Measurements from ENCODE around the gene DCC.

The DCC gene

DNA sequence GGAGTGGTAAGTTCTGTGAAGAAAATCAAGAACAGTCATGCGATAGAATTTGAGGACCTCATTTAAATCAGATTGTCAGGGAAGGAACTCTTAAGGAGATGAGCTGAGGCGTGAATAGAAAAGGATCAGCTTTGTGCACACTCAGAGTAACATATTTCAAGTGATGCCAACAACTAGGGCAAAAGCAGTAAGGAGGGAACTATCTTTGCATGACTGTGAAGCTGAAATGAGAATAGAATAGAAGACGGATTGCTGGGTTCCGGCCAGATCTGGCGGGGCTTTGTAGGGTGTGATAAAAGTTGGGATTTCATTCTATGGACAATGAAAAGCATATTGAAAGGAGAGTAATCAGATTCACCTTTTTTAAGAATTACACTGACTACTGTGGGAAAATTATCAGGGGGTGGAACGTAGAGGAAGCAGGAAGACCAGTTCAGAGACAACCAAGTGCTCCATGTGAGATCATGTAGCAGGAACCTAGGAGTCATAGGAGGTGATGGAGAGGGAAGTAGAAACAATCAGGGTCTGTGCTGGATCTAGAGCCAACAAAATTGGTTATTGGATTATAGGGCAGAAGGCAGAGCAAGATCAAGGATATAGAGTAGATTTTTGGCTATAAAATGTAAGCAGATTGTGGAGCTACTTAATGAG lies 884.3 kb downstream of the DCC start:
- DNase-seq (ENCODE audit: low read depth): no peak

DNA sequence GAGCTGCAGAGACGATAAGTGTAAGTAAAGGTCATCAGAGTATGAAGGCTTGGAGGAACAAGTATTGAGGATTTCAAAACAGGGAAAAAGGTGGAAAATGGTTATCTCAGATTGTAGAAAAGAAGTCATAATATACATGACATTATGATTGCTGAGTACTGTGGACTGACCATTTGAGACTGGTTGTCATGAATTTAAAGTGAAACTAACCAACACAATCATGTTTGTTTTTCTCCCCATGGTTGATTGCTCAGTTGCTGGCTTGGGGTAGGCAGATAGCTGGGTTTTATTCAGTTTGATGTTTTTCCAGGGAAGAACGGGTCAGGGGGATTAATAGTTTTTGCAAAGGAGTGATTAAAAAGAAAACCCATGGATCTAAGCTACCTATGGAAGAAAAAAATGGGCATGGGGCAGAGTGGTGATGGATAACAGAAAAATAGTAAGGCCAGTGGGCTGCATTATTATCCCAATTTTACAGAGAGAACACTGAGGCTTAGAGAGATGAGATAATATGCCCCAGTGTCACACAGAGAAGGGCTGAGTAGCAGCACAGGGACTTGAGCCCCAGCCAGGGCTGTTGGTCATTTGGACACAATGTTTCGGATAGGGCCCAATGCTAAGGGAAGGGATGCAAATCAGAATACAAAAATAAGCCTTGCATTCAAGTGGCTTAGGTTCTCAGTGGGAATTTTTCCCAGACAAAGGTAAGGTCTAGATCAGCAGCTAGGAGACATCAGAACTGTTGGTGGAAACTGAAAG lies 885.7 kb downstream of the DCC start:
- no peak for DNase-seq (ENCODE audit: low read depth)

DNA sequence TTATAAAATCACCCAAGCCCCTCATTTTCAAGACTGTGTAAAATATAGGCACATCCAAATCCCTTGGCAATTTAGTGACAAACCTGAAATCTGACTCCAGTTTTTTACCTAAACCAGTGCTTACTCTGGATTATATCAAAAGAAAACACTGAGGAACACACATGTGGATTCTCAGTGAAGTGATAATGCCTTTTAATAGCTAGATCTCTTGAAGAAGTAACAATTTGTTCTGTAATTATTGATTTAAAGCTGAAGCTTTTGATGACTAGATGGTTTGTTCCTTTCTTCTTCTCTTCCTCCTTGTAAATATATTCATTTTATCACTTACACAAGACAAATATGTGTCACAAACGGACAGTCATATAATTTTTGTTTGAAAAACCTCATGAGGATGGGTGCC lies 894.6 kb downstream of the DCC start:
- DNase-seq (ENCODE audit: low read depth): no peak

- DNase-seq (ENCODE audit: low read depth): no peak
Observed at GRCh38 chr18:53241161-53241560, 901.2 kb downstream of the DCC start.

DNA sequence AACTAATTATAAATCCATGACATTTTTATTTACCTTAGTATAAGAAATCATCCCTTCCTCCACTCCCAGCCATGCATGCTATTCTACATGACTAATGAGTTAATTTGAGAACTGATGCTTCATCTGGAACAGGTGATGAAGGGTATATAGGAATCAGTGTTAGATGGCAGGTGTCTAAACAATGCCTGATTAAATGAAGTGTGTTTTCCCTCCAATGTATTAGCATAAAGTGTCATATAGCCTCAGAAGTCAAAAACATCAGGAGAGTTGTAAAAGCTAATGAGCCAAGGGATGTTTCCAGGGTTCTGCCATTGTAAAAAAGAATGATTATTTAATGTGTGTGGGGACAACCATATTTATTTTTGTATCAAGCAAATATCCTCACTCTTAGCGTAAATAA lies 913.8 kb downstream of the DCC start:
- DNase-seq (ENCODE audit: low read depth): no peak

GRCh38 chr18:53254265-53254664 lies 914.3 kb downstream of the DCC start:
- no peak for DNase-seq (ENCODE audit: low read depth)

GRCh38 chr18:53261241-53261640 lies 921.2 kb downstream of the DCC start:
- DNase-seq (ENCODE audit: low read depth): no peak

DNA sequence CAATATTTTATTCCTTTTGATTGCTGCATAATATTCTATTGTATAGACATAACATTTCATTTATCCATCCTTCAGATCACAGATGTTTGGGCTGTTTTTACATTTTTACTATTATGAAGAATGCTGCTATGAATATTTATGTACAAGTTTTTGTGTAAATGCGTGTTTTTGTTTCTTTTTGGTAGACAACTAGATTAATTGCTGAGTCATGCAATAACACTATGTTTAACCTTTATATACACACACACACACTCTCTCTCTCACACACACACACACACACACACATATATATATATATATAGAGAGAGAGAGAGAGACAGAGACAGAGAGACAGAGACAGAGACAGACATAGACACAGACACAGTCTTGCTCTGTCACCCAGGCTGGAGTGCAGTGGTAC lies 926.9 kb downstream of the DCC start:
- no peak for DNase-seq (ENCODE audit: low read depth)

DNA sequence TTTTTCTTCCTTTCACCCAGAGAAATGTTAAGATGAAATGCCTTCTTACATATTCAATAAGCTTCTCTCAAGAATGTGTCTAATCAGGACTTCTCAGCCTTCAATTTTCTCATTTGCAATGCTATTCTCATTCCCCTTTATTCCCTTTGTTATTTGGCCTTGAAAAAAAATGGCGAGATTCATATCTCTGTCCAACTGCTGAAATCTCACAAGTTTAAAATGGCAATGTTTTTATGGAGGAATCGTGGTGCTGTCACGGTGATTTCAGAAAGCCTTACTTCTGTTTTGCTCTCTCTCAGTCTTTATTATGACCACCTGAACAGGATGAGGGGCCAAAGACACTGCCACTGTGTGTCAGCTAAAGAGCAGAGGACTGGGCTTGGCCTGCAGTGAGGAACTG lies 928.5 kb downstream of the DCC start:
- DNase-seq (ENCODE audit: low read depth): no peak

DNA sequence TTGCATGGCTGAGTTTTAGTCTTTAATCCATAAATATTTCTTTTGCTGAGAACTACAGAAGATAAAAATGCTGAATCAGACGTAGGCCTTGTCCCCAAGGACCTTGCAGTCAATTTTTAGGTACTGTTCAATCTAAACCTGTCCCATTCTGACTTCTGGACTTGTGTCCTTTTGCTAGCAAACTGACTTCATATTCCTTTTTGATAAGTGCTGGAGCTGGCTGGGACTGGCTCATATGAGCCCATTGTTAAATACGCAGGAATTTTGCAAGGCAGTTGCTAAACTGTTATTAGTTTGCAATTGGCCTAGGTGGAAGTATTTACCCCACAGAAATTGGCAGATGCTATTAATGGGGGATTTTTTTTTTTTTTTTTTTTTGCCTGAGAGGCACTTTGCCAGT lies 941.4 kb downstream of the DCC start:
- DNase-seq (ENCODE audit: low read depth): no peak

- DNase-seq (ENCODE audit: low read depth): no peak
Observed at GRCh38 chr18:53283708-53284107, 943.7 kb downstream of the DCC start.

DNA sequence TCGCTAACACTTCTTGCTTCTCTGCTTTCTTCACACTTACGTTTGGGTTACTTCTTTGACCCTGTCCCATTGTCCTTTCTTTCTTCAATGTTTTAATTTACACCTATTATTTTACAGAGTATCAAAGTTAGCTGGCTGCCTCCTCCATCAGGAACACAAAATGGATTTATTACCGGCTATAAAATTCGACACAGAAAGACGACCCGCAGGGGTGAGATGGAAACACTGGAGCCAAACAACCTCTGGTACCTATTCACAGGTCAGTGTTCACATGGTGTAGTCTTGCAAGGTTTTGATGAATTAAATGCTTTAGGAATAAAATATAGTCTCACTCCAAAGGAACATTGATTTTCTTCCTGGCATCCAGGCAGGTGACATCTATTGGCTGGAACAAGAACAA lies 965.5 kb downstream of the DCC start:
- DNase-seq (ENCODE audit: low read depth): no peak

DNA sequence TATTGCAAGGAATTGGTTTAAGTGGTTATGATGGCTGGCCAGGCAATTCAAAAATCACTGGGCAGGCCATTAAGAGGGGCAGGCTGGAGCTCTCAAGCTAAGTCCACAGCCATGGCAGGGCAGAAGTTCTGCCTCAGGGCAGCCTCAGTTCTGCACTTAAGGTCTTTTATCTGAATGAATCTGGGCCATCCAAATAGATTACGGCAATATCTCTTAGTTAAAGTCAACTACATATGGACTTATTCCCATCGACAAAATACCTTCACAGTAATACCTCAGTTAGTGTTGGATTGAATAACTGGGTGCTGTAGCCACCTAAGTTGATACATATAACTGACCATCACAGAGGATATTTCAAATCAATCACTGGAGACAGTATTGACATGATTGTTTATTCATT lies 979.6 kb downstream of the DCC start:
- DNase-seq (ENCODE audit: low read depth): no peak

- DNase-seq (ENCODE audit: low read depth): no peak
Observed at GRCh38 chr18:53322163-53322562, 982.2 kb downstream of the DCC start.

- no peak for DNase-seq (ENCODE audit: low read depth)
Observed at GRCh38 chr18:53324353-53324752, 984.4 kb downstream of the DCC start.

DNA sequence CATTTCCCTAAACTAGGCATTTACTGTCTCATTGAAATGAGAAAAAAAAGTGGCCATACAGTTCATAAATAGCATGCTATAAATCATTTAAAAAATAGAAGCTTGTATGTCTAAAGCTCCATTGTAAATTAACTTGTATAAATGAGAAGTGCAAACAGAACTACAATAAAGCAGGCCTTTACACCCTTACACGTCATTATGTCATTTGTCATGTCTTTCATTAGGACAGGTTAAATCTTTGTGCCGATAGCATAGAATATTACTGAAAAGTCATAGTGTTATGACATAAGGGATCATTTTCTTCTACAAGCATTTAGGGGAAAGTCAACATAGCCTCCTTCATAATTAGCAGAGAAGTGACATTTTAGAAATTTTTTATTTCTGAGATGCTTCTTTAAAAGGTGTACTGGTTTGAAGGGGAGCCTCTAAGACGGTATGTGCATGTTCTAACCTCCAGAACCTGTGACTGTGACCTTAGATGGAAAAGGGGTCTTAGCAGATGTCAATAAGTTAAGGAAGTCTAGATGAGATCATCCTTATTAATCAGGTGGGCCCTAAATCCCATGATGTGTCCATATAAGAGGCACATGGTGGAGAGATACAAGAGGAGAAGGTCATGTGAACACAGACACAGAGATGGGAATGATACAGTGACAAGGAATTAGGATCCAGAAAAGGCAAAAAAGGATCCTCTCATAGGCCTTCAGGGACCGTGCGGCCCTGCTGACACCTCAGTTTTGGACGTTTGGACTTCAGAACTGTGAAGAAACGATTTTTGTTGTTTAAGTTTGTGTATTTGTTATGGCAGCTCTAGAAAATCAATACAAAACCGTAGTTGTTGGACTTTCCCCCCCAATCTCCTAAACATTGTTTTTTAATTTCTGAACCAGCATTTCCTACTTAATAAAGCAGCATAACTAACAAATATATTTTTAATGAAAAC lies 1020.8 kb downstream of the DCC start:
- DNase-seq (ENCODE audit: low read depth): no peak

GRCh38 chr18:53375621-53376020 lies 1035.6 kb downstream of the DCC start:
- DNase-seq (ENCODE audit: low read depth): no peak

DNA sequence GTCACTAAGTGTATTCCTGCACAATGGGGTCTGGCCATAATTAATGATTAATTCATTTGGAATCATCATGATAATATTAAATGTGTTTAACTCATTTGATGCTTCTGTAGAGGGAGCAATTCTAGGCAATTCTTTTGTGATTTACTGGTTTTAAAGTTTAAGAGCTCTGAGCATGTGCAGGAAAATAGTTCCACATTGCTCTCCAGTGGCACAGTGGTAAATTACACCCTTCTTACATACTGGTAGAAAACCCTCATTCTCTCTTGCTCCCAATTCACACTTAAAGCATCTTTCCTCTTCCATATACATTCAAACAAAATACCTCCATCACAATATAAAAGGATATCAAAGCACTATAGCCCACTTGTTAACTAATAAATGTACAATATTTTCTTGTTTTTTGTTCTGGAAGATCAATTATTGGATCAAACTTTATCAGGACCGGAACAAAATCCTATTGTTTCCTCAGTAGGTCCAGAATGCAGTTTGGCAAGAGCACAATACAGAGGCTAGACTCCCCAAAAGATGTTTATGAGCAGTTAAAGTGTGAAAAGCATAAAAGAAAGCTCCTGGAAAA lies 1040.2 kb downstream of the DCC start:
- no peak for DNase-seq (ENCODE audit: low read depth)

- DNase-seq (ENCODE audit: low read depth): no peak
Observed at GRCh38 chr18:53382870-53383269, 1042.9 kb downstream of the DCC start.

DNA sequence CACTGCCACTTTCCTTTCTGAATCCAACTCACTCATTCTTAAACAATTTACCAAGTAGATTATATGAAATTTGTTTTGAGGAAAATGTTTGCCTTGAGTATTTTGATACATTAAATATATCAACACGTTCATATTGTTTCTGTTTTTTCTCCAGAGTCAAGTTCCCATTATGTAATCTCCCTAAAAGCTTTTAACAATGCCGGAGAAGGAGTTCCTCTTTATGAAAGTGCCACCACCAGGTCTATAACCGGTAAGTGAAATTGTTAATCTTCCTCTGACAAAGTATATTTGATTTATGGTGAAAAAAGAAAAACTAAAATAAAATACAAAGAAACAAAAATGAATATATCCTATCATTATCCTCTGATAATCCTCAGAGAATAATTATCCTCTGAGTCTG lies 1045.9 kb downstream of the DCC start:
- no peak for DNase-seq (ENCODE audit: low read depth)

DNA sequence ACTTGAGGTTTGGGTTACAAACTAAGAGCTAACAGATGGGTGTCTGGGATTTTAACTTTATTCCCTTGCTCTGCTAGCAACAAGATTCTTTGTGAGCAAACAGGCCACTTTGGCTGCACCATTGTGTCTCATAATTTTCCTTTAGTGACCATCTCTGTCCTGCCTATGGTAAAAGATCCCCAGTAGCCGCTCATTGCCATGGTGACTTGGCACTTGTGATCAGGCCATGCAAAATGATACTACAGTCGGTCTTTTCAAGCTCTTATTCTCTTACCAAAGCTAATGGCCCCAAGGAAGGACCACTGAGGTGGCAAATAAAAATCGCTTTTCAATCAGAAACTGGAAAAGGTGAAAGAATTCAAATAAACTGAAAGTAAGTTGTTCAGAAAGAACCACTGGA lies 1047.6 kb downstream of the DCC start:
- DNase-seq (ENCODE audit: low read depth): no peak

- DNase-seq (ENCODE audit: low read depth): no peak
Observed at GRCh38 chr18:53402670-53403069, 1062.7 kb downstream of the DCC start.

DNA sequence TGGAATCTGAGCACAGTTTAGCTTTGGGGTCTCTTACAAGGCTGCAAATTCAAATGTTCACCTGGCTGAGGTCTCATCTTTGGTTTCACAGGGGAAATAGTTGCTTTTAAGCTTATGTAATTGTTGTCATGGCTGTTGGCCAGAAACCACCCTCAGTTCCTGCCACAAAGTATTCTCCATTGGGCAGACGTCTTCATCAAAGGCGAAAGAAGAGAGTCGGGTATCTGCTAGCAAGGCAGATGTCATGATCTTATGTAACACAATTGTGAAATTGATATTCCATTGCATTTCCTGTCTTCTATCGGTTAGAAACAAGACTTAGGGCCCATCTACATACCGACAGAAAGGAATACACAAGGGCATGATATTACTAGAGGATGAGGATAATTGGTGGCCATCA lies 1068.3 kb downstream of the DCC start:
- no peak for DNase-seq (ENCODE audit: low read depth)
